ENCODE measurements around the gene ADAMTS6.
"Not testable (repeated sequence)": the region's sequence is repeated elsewhere in the genome, so short reads cannot be mapped to it uniquely, and the experiment has no call there.

Gene ADAMTS6

GRCh38 chr5:65462139-65462705 is 19.5 kb downstream of the ADAMTS6 start:
- DNase-seq, result no peak

GRCh38 chr5:65461490-65461889 is 20.2 kb downstream of the ADAMTS6 start:
- no peak for DNase-seq

- DNase-seq, result no peak
Observed at GRCh38 chr5:65459995-65460394, 21.7 kb downstream of the ADAMTS6 start.

GRCh38 chr5:65455064-65455463 is 26.7 kb downstream of the ADAMTS6 start:
- no peak for DNase-seq

GRCh38 chr5:65451436-65451835 is 30.3 kb downstream of the ADAMTS6 start:
- no peak for DNase-seq

GRCh38 chr5:65446682-65447081 is 35.0 kb downstream of the ADAMTS6 start:
- no peak for DNase-seq

- DNase-seq, result no peak
Observed at GRCh38 chr5:65441800-65442199, 39.9 kb downstream of the ADAMTS6 start.

- DNase-seq, result no peak
Observed at GRCh38 chr5:65440456-65440855, 41.3 kb downstream of the ADAMTS6 start.

GRCh38 chr5:65434122-65434521 is 47.6 kb downstream of the ADAMTS6 start:
- DNase-seq, result no peak

- DNase-seq, result no peak
Observed at GRCh38 chr5:65426656-65427055, 55.1 kb downstream of the ADAMTS6 start.

- DNase-seq, result no peak
Observed at GRCh38 chr5:65423623-65424022, 58.1 kb downstream of the ADAMTS6 start.

GRCh38 chr5:65418661-65419060 is 63.1 kb downstream of the ADAMTS6 start:
- DNase-seq, result no peak

GRCh38 chr5:65413822-65414221 is 67.9 kb downstream of the ADAMTS6 start:
- DNase-seq, result no peak

- DNase-seq, result no peak
Observed at GRCh38 chr5:65412842-65413241, 68.9 kb downstream of the ADAMTS6 start.

- DNase-seq, result no peak
Observed at GRCh38 chr5:65411356-65411755, 70.4 kb downstream of the ADAMTS6 start.

GRCh38 chr5:65395526-65396155 is 86.1 kb downstream of the ADAMTS6 start:
- DNase-seq, result no peak

GRCh38 chr5:65394087-65394486 is 87.6 kb downstream of the ADAMTS6 start:
- DNase-seq, result no peak

- no peak for DNase-seq
Observed at GRCh38 chr5:65391591-65391990, 90.1 kb downstream of the ADAMTS6 start.

GRCh38 chr5:65390208-65390607 is 91.5 kb downstream of the ADAMTS6 start:
- DNase-seq, result no peak

- no peak for DNase-seq
Observed at GRCh38 chr5:65383859-65384258, 97.9 kb downstream of the ADAMTS6 start.

- no peak for DNase-seq
Observed at GRCh38 chr5:65382582-65382981, 99.1 kb downstream of the ADAMTS6 start.

- not testable (repeated sequence) for DNase-seq
Observed at GRCh38 chr5:65370505-65370904, 111.2 kb downstream of the ADAMTS6 start.

GRCh38 chr5:65366655-65367054 is 115.1 kb downstream of the ADAMTS6 start:
- no peak for DNase-seq

- no peak for DNase-seq
Observed at GRCh38 chr5:65364907-65365306, 116.8 kb downstream of the ADAMTS6 start.

- no peak for DNase-seq
Observed at GRCh38 chr5:65363499-65363898, 118.2 kb downstream of the ADAMTS6 start.

All from NCI-H187 treated with DMSO at 0.1 percent for 48 hours (cell line).